DMS114 treated with DMSO at 0.1 percent for 48 hours (cell line): ENCODE results near the gene ADGRD1.
"Not testable (repeated sequence)": the region's sequence is repeated elsewhere in the genome, so short reads cannot be mapped to it uniquely, and the experiment has no call there.

ENCODE experiments used
- DNase-seq: peaks from one replicate; lab custom pipeline; 2025; ENCODE audit not compliant: unreplicated experiment; lab: John Stamatoyannopoulos, UW

The ADGRD1 gene

GRCh38 chr12:131070136-131070535, 116.4 kb downstream of the ADGRD1 start:
- not testable (repeated sequence) for DNase-seq

GRCh38 chr12:131070668-131071067, 117.0 kb downstream of the ADGRD1 start:
- not testable (repeated sequence) for DNase-seq

GRCh38 chr12:131071234-131071820, 117.6 kb downstream of the ADGRD1 start:
- not testable (repeated sequence) for DNase-seq

DNA sequence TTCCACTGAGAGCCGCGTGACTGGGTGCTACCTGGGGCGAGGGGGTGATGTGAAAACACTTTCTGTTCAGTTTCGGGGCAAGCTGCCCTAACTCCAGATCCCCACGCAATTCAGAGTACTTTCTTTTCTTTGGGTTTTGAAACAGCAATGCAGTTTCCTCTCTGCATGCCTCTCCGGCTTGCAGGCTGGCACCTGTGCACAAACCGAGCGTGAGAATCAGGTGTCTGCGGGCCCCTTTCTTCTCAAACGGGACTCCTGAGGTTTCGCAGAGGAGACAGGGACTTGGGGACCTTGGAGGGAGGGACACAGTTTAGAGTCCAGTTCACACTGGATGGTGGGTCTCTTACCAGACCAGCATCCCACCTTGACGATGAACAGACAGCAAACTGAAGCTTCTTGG, 118.2 kb downstream of the ADGRD1 start:
- DNase-seq, result not testable (repeated sequence)

DNA sequence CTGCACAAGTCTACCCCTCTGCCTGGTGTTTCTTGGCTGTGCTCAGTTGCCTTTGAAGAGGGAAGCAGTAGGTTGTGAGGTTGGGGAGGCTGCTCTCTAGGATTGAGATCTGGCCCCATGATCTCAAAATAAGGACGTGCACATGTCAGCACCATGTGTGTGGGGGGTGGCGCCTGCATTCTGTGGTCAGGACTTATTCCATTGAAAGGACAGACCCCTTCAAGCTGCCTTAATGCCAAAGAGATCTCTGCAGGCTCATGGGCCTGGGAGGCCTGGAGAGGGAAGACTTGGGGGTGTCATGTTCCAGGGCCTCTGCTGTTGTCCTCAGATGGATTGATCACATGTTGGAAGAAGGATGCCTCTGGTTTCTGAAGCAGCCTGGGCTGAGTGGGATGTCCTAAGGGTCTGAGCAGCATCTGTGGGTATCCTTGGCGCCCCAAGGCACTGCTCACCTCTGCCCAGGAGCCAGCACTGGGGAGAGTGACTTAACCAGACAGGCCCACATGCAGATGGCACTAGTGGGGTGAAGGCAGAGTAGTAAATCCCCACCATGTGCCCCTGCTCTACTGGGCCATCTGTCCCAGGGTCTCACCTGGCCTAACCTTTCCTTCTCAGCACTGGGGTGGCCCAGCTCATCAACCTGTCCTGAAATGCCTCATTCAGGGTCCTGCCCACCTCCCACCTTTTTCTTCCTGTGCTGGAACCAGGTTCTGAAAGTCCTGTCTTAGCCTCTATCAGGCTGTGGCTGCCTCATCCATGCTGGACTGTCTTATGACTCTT, 118.9 kb downstream of the ADGRD1 start:
- DNase-seq, result no peak

DNA sequence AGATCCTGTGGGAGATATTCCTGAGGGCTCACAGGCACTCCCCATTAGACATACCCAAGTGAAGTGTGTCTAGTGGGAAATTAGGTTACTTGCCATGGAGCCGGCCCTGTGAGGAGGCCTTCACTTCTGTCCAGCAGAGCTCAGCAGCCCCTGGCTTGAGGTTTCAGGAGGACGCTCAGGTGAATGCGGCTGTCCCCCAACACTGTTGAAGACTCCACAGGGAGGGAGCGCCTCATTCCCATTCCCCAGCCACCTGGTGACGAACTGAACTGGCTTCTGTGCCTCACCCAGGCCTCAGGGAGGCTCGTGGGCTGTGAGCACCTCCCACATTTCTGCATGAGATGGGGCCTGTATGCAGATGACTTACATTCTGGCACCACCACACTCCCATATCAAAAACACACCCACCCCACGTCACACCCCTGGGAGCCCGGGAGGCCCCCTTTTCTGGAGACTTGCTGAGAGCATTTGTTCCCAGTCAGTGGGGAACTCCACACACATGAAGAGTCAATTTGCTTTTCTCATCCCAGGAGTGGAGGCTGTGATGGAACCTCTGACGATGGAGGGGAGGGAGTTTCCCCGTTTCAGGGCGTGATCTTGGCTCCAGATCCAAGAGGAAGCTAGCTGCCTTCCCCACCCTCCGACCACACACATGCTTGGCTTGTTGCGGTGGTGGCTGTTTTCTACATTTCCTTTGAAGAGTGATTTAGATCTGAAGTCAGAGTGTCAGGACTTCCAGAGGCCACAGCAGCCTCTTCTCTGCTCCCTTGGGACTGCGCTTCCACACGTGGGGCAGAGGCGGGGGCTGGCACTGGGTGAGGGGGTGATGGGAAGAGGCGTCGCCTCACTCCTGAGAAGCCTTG, 120.7 kb downstream of the ADGRD1 start:
- DNase-seq, result no peak

- no peak for DNase-seq
Observed at GRCh38 chr12:131075194-131075593, 121.5 kb downstream of the ADGRD1 start.

DNA sequence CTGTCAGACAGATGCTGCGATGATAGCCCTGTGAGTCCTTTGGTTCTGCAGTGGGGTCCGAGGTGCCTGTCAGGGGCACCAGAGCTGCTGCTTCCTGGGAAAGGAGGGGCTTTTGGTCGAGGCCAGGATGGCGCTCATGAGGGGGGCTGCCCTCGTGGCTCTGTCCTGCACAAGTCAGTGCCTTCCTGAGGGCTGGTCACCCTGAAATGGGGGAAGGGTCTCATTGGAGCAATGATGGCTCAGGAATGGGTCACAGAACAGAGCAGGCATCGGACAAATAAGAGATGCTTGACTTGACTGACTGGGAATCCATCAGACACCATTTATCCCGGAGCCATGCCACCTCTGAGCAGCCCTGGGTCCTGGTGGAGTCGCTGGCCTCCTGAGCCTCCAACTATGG, 121.9 kb downstream of the ADGRD1 start:
- DNase-seq, result no peak

DNA sequence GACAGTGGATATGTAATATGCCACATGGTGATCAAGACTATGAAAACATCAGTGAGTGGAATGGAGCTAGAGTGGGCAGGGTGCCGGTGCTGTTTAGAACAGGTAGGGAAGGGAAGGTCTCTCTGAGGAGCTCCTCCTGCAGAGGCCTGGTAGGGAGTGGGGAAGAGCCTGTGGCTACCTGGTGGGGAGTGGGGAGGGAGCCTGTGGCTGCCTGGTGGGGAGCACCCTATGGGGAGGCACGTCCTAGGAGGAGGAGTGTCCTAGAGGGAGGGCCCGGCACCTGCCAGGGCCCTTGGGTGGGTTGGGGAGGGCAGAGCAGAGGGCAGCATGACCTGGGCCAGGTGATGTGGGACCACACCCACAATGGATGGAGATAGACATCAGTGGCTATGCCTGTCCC, 122.6 kb downstream of the ADGRD1 start:
- no peak for DNase-seq

- no peak for DNase-seq
Observed at GRCh38 chr12:131076791-131077747, 123.4 kb downstream of the ADGRD1 start.

DNA sequence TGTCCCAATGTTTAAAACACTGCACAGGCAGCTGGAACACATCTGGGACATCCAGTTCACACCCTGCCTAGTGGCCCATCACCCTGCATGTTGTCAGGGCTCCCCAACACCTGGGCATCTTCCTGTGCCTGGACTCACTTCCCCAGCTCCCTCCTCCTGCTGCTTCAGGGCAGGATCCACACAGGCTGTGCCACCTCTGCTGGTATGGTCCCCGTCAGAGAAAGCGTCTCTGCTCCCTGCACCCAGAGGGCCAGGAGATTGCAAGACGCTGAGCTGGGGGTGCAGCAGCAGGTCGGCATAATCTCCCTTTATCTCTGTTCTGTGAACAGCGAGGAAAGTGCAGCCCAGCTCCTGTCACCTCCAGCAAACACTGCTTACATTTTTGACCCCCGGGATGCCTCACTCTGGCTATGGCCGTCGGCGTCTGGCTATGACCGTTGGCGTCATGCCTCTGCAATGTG, 124.3 kb downstream of the ADGRD1 start:
- DNase-seq, result no peak

- DNase-seq, result no peak
Observed at GRCh38 chr12:131082290-131083194, 128.8 kb downstream of the ADGRD1 start.

DNA sequence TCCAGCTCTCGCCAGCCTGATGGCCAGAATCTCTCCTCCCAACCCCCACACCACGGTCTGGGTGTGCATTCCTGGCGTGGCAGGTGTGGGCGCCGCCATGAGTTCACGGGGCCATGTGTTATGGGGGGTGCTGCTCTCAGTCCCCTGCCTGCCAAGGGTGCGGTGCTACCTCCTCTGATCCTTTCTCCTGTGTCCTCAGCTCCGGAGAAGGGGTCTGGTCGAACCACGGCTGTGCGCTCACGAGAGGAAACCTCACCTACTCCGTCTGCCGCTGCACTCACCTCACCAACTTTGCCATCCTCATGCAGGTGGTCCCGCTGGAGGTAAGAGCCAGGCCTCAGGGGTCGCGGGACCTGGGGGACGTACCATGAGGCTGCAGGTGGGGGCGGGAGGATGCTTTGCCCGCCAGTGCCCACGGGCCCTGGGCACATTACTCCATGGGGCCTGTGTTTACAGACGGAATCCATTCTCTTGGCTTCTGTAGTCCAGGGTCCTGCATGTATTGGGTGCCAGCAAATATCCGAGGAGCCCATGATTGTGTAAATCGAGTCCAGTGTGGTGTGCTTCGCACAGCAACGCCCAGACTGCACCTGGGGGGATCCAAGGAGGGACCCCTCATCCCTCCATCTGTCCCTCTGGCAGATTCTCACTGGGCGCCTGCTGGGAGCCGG, 130.8 kb downstream of the ADGRD1 start:
- DNase-seq, result no peak

DNA sequence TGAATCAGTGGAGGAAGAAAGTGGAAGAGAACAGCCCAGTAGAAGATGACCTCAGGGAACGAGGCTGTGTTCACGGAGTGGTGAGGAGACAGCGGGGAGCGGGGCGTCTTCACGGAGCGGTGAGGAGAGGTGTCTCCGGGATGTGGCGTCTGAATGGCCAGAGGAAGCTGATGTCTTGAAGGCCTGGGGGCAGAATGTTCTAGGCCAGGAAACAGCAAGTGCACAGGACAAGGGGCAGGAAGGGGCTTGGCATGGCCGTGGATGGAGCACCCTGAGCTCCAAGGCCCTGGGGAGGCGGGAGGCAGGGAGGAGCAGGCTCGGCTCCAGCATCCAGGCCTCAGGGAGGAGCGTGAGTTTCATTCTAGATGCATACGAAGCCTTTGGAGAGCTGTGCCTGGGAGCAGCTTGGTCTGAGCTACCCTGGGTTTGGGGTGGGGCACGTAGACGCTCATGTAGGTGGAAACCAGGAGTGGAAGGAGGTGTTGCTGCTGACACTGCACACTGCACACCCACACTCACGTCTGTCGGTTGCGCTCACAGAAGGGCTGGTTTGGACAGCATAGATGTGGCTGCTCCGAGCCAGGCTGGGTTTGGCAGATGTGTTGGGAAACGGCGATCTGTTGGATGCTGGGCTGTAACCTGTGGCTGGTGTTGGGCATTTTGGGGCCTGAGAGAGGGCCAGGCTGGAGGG, 131.6 kb downstream of the ADGRD1 start:
- DNase-seq, result no peak

DNA sequence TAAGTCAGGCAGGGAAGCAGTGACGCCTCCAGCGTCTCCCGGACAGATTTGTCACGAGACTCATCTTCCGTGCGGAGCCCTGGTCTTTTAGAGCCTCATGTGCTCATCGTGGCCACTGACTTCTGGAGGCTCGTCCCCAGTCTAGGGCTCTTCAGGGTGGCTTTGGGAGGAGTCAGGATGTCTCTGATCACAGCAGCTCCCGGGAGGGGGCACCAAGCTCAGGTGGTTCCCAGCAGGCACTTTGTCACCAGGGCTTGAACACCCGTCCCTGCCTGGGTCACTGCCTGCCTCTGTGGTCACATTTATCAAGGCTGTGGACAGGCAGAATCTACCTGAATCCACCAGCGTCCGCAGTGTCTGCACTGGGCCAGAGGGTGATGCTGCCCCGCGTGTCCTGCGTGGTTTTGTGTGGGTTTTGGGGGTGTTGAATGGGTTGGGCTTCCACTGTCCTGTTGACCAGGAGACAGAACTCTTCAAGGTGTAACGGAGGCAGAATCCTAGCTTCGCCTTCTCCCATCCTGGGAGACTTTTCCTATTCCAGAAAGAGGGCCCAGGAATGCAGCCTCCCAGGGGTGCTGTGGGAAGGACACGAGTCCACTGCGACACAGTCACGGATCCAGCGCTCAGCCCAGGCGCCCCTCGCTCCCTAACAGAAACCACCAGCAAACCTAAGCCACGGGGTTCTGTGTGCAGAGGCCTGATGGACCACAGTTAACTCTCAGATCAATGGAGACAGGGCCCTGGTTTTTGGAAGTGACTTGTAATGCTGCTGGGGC, 132.3 kb downstream of the ADGRD1 start:
- DNase-seq, result no peak

DNA sequence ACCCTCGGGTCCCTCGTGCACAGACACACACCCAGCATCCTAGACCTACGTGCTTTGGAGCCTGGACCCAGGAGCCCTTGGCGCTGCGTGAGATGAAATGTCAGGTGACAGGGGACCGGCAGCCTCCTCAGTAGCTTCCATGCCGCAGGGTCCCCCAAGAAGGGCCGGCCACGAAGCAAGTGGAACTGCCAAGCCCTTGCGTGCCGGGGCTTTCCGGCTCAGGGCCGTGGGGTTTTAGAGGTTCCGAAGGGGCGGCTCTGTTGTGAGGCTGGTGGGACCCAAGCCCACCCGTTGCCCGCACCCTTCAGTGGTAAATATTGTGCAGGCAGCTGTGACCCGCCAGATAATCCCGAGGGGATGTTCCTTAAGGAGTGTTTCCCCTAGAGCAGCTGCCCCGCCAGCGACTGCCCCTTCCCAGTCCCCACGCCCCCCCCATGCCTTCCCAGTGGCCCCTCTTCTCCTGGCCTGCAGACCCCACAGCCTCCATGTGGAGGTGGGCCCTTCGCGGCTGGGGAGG, 133.7 kb downstream of the ADGRD1 start:
- DNase-seq, result no peak

DNA sequence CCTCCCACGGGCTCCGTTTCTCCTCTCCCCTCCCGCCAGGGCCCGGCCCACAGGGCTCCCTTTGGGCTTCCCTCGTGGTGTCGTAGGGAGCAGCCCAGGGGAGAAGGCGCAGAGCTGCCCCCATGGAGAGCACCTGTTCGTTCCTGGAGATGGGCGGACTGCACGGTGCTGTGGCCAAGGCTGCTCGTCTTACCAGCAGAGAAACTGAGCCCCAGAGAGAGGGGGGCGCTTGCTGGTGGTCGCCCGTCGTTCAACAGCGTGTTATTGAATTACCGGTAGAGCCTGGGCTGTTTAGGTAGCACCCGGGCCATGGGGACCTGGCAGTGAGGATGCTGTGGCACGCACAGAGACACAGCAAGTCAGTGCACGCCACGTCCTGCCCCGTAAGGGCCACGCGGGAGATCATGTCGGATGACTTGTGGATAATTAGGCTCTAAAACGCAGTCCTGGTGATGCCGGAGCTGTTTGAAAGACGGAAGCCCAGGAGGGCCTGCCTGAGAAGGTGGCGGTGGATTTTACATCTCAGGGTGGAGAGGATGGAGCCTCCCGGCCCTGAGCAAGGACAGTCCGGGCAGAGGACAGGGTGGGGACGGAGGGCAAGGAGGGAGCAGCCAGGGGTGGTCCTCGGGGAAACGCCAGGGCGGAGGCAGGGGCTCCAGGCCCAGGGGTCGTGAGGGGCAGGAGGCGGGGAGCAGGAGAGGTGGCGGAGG, 134.4 kb downstream of the ADGRD1 start:
- no peak for DNase-seq
